ENCODE data around the gene RHOD. TPM values are rescaled to one million over a fixed set of nuclear protein-coding genes. Genes with fewer than 3 reads are reported as not detected.

Gene RHOD
- total and polyA plus RNA-seq, 2 donors, result 2.8 to 11.3 TPM

GRCh38 chr11:67027943-67028542 is 28.6 kb upstream of the RHOD start:
- no peak overlapping the region for H3K27ac ChIP-seq (ENCODE audit: low read depth in 1 of 2, low read length in 1 of 2)

DNA sequence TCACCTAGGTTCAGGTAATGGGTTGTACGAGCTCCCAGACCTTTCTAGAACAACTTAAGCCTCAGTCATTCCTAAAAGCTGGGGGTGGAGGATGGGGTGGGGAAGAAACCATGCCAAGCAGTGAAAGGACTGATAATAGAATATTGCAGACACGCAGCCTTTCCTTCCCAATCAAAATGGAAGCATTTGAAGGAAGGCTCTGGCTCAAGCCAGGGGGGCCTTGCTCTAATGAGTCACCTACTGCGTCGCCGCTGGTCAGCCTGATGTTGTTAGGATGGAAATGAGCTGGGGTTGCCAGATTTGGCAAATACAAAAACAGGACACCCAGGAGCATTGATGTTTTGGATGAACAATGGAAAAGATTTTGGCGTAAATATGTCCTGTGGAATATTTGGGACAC is 27.5 kb upstream of the RHOD start:
- Histone ChIP-seq H3K27ac (ENCODE audit: low read depth in 1 of 2, low read length in 1 of 2) (no peak overlapping the region), H3K9me3 (ENCODE audit: control insufficient read depth in 2 of 2, insufficient read depth in 1 of 2, low read length in 1 of 2) (peaks cover 0 to 8% of the 10 kb centered on the region in 2 donors), H3K27me3 (ENCODE audit: control insufficient read depth in 2 of 2, insufficient read depth in 1 of 2, low read length in 1 of 2) (peaks cover 45 to 97% of the 10 kb centered on the region in 2 donors), H3K4me1 (ENCODE audit: control insufficient read depth in 2 of 2, insufficient read depth in 2 of 2, low read length in 2 of 2) (peaks cover 0 to 12% of the 10 kb centered on the region in 2 donors), H3K4me3 (ENCODE audit: low read length in 2 of 2) (no peak overlapping the region), H3K36me3 (ENCODE audit: control insufficient read depth in 2 of 2, insufficient read depth in 2 of 2, low read length in 1 of 2) (no peaks in the 10 kb centered on the region)
- WGBS, result 90% methylated on average over 6 of the region's 6 CpGs
- no peak for DNase-seq (ENCODE audit: low read depth in 6 of 9, low spot score in 9 of 9)

More at GRCh38 chr11:67027943-67028542, 28.6 kb upstream of the RHOD start:
- Histone ChIP-seq H3K4me1 (ENCODE audit: control insufficient read depth in 2 of 2, insufficient read depth in 2 of 2, low read length in 2 of 2) (peaks cover 5 to 19% of the 10 kb centered on the region in 2 donors), H3K27me3 (ENCODE audit: control insufficient read depth in 2 of 2, insufficient read depth in 1 of 2, low read length in 1 of 2) (peaks cover 52 to 96% of the 10 kb centered on the region in 2 donors), H3K36me3 (ENCODE audit: control insufficient read depth in 2 of 2, insufficient read depth in 2 of 2, low read length in 1 of 2) (no peaks in the 10 kb centered on the region), H3K9me3 (ENCODE audit: control insufficient read depth in 2 of 2, insufficient read depth in 1 of 2, low read length in 1 of 2) (peaks cover 0 to 14% of the 10 kb centered on the region in 2 donors), H3K4me3 (ENCODE audit: low read length in 2 of 2) (no peak overlapping the region)
- no peak for DNase-seq (ENCODE audit: low read depth in 6 of 9, low spot score in 9 of 9)
- 92% methylated on average over 6 of the region's 6 CpGs for WGBS

DNA sequence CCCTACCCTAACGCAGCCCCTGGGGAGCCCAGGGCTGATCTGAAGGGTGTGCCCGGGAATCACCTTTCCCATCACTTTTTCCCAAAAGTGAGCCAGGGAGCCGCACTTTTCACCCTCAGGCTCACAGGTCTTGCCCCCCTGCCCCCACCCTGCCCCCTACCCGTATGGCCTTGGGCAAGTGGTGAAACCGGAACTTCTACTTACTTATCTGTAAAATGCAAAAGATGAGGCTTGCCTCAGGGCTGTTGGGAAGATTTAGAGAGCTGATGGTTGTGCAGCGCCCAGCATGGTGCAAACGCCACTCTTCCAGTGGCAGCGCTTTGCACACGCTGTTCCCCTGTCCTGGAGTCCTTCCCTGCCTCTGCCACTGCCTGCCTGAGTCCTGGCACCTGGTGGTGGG is 25.7 kb upstream of the RHOD start:
- H3K27me3 ChIP-seq (ENCODE audit: control insufficient read depth in 2 of 2, insufficient read depth in 1 of 2, low read length in 1 of 2), result peaks cover 28 to 84% of the 10 kb centered on the region in 2 donors
- H3K4me3 ChIP-seq (ENCODE audit: low read length in 2 of 2), result no peak overlapping the region
- H3K4me1 ChIP-seq (ENCODE audit: control insufficient read depth in 2 of 2, insufficient read depth in 2 of 2, low read length in 2 of 2), result no peaks in the 10 kb centered on the region
- DNase-seq (ENCODE audit: low read depth in 6 of 9, low spot score in 9 of 9), result no peak
- WGBS, result 52% methylated on average over 9 of the region's 9 CpGs
- no peak overlapping the region for H3K27ac ChIP-seq (ENCODE audit: low read depth in 1 of 2, low read length in 1 of 2)
- no peaks in the 10 kb centered on the region for H3K36me3 ChIP-seq (ENCODE audit: control insufficient read depth in 2 of 2, insufficient read depth in 2 of 2, low read length in 1 of 2)
- H3K9me3 ChIP-seq (ENCODE audit: control insufficient read depth in 2 of 2, insufficient read depth in 1 of 2, low read length in 1 of 2), result peaks cover 0 to 4% of the 10 kb centered on the region in 2 donors

GRCh38 chr11:67031791-67032561 is 24.7 kb upstream of the RHOD start:
- no peak overlapping the region for H3K4me3 ChIP-seq (ENCODE audit: low read length in 2 of 2)

GRCh38 chr11:67032830-67033551 is 23.7 kb upstream of the RHOD start:
- H3K27ac ChIP-seq (ENCODE audit: low read depth in 1 of 2, low read length in 1 of 2), result no peak overlapping the region
- H3K27me3 ChIP-seq (ENCODE audit: control insufficient read depth in 2 of 2, insufficient read depth in 1 of 2, low read length in 1 of 2), result peaks cover 18 to 64% of the 10 kb centered on the region in 2 donors
- DNase-seq (ENCODE audit: low read depth in 6 of 9, low spot score in 9 of 9), result no peak
- H3K9me3 ChIP-seq (ENCODE audit: control insufficient read depth in 2 of 2, insufficient read depth in 1 of 2, low read length in 1 of 2), result no peaks in the 10 kb centered on the region
- 74% methylated on average over 12 of the region's 12 CpGs for WGBS
- no peaks in the 10 kb centered on the region for H3K4me1 ChIP-seq (ENCODE audit: control insufficient read depth in 2 of 2, insufficient read depth in 2 of 2, low read length in 2 of 2)
- no peaks in the 10 kb centered on the region for H3K36me3 ChIP-seq (ENCODE audit: control insufficient read depth in 2 of 2, insufficient read depth in 2 of 2, low read length in 1 of 2)
- no peak overlapping the region for H3K4me3 ChIP-seq (ENCODE audit: low read length in 2 of 2)

More at GRCh38 chr11:67031791-67032561, 24.7 kb upstream of the RHOD start:
- Histone ChIP-seq H3K27ac (ENCODE audit: low read depth in 1 of 2, low read length in 1 of 2) (no peak overlapping the region), H3K27me3 (ENCODE audit: control insufficient read depth in 2 of 2, insufficient read depth in 1 of 2, low read length in 1 of 2) (peaks cover 23 to 74% of the 10 kb centered on the region in 2 donors), H3K4me1 (ENCODE audit: control insufficient read depth in 2 of 2, insufficient read depth in 2 of 2, low read length in 2 of 2) (no peaks in the 10 kb centered on the region), H3K36me3 (ENCODE audit: control insufficient read depth in 2 of 2, insufficient read depth in 2 of 2, low read length in 1 of 2) (no peaks in the 10 kb centered on the region), H3K9me3 (ENCODE audit: control insufficient read depth in 2 of 2, insufficient read depth in 1 of 2, low read length in 1 of 2) (peaks cover 0 to under 1% of the 10 kb centered on the region in 2 donors)
- no peak for DNase-seq (ENCODE audit: low read depth in 6 of 9, low spot score in 9 of 9)
- WGBS, result 83% methylated on average over 23 of the region's 23 CpGs

DNA sequence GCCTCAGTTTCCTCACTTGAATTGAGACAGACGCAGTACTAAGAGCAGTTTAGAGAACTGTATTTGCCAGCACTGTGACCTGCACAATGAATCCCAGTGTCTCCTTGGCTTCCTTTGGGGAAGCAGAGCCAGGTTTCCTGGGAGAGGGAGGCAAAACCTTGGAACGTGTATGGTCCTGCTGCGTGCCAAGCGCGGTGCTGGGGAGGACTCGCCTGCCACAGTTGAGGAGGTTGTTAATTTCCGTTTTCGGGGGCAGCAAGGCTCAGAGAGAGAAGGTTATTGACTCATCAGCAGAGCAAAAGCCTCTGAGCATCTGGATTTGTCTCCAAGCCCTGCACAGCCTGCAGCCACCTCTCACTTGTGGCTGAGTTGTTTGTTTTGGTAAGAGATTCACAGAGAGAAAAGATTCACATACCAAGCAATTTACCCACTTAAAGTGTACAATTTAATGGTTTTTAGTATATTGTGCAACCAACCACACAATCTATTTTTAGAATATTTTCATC is 22.9 kb upstream of the RHOD start:
- Histone ChIP-seq H3K36me3 (ENCODE audit: control insufficient read depth in 2 of 2, insufficient read depth in 2 of 2, low read length in 1 of 2) (no peaks in the 10 kb centered on the region), H3K27ac (ENCODE audit: low read depth in 1 of 2, low read length in 1 of 2) (no peak overlapping the region), H3K27me3 (ENCODE audit: control insufficient read depth in 2 of 2, insufficient read depth in 1 of 2, low read length in 1 of 2) (peaks cover 13 to 57% of the 10 kb centered on the region in 2 donors), H3K4me1 (ENCODE audit: control insufficient read depth in 2 of 2, insufficient read depth in 2 of 2, low read length in 2 of 2) (no peaks in the 10 kb centered on the region), H3K4me3 (ENCODE audit: low read length in 2 of 2) (no peak overlapping the region), H3K9me3 (ENCODE audit: control insufficient read depth in 2 of 2, insufficient read depth in 1 of 2, low read length in 1 of 2) (no peaks in the 10 kb centered on the region)
- DNase-seq (ENCODE audit: low read depth in 6 of 9, low spot score in 9 of 9), result no peak
- WGBS, result 85% methylated on average over 8 of the region's 8 CpGs

GRCh38 chr11:67034350-67034749 is 22.3 kb upstream of the RHOD start:
- Histone ChIP-seq H3K27ac (ENCODE audit: low read depth in 1 of 2, low read length in 1 of 2) (no peak overlapping the region), H3K4me1 (ENCODE audit: control insufficient read depth in 2 of 2, insufficient read depth in 2 of 2, low read length in 2 of 2) (no peaks in the 10 kb centered on the region), H3K27me3 (ENCODE audit: control insufficient read depth in 2 of 2, insufficient read depth in 1 of 2, low read length in 1 of 2) (peaks cover 10 to 50% of the 10 kb centered on the region in 2 donors), H3K4me3 (ENCODE audit: low read length in 2 of 2) (no peak overlapping the region), H3K36me3 (ENCODE audit: control insufficient read depth in 2 of 2, insufficient read depth in 2 of 2, low read length in 1 of 2) (no peaks in the 10 kb centered on the region), H3K9me3 (ENCODE audit: control insufficient read depth in 2 of 2, insufficient read depth in 1 of 2, low read length in 1 of 2) (no peaks in the 10 kb centered on the region)
- DNase-seq (ENCODE audit: low read depth in 6 of 9, low spot score in 9 of 9), result no peak
- WGBS, result 83% methylated on average over 6 of the region's 6 CpGs

DNA sequence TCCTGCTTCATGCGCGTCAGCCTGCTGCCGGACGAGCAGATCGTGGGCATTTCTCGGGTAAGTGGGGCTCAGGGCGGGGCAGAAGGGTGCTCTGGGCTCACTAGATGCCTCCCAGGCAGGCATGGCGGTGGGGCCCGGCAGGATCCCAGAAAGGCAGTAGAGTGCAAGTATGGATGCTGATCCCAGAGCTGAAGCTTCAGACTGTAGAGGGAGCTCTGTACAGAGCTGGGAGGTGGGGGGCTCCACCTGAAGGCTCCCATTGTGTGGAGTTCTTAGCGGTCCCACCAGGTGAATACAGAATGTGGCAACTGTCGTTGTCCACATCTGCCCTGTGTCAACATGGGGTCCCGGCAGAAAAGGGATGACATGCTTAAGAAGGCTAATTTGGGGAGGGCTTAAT is 16.5 kb upstream of the RHOD start:
- no peak overlapping the region for H3K27ac ChIP-seq (ENCODE audit: low read depth in 1 of 2, low read length in 1 of 2)
- no peaks in the 10 kb centered on the region for H3K4me1 ChIP-seq (ENCODE audit: control insufficient read depth in 2 of 2, insufficient read depth in 2 of 2, low read length in 2 of 2)
- WGBS, result 89% methylated on average over 12 of the region's 12 CpGs
- H3K36me3 ChIP-seq (ENCODE audit: control insufficient read depth in 2 of 2, insufficient read depth in 2 of 2, low read length in 1 of 2), result no peaks in the 10 kb centered on the region
- H3K9me3 ChIP-seq (ENCODE audit: control insufficient read depth in 2 of 2, insufficient read depth in 1 of 2, low read length in 1 of 2), result no peaks in the 10 kb centered on the region
- H3K4me3 ChIP-seq (ENCODE audit: low read length in 2 of 2), result no peak overlapping the region
- DNase-seq (ENCODE audit: low read depth in 6 of 9, low spot score in 9 of 9), result no peak
- peaks cover 0 to 39% of the 10 kb centered on the region in 2 donors for H3K27me3 ChIP-seq (ENCODE audit: control insufficient read depth in 2 of 2, insufficient read depth in 1 of 2, low read length in 1 of 2)

DNA sequence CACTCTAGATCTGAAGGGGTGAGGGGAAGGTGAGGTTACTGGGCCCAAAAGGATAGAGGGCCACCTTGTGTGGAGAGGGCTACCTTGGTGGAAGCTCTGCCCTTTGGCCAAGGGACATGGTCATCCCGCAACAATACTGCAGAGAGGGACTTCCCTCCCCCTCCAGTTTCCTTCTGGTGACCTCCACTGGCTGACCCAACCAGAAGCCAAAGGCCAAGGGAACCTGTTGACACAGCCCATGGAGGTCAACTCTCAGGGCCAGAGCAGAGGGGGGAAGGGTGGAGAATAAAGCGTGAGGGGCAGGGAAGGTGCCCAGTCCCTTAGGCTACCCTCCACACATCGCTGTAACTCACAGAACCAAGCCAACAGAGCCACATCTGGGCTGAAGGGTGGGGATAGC is 15.0 kb upstream of the RHOD start:
- WGBS, result 92% methylated on average over 3 of the region's 3 CpGs
- peaks cover 0 to 46% of the 10 kb centered on the region in 2 donors for H3K27me3 ChIP-seq (ENCODE audit: control insufficient read depth in 2 of 2, insufficient read depth in 1 of 2, low read length in 1 of 2)
- no peaks in the 10 kb centered on the region for H3K4me1 ChIP-seq (ENCODE audit: control insufficient read depth in 2 of 2, insufficient read depth in 2 of 2, low read length in 2 of 2)
- H3K27ac ChIP-seq (ENCODE audit: low read depth in 1 of 2, low read length in 1 of 2), result no peak overlapping the region
- no peak for DNase-seq (ENCODE audit: low read depth in 6 of 9, low spot score in 9 of 9)
- no peaks in the 10 kb centered on the region for H3K9me3 ChIP-seq (ENCODE audit: control insufficient read depth in 2 of 2, insufficient read depth in 1 of 2, low read length in 1 of 2)
- no peaks in the 10 kb centered on the region for H3K36me3 ChIP-seq (ENCODE audit: control insufficient read depth in 2 of 2, insufficient read depth in 2 of 2, low read length in 1 of 2)
- no peak overlapping the region for H3K4me3 ChIP-seq (ENCODE audit: low read length in 2 of 2)
